ENCODE results near the gene LY86. TPM values are rescaled to one million over a fixed set of nuclear protein-coding genes. Genes with fewer than 3 reads are reported as not detected.

The LY86 gene
- total and polyA plus RNA-seq, 10 of the 15 experiments (the other 5 are each of a cell fraction or from before 2014, with no cell fraction given), result 68.2 to 457 (median 128) TPM

GRCh38 chr6:6635291-6635690 is 46.8 kb downstream of the LY86 start (continued):
- TF ChIP-seq IRF3 (IDR thresholded peaks at IDR 0.05) (no peak), ATF2 (IDR thresholded peaks at IDR 0.05; ENCODE audit: low read length) (peak; percentile 74), FOXM1 (IDR thresholded peaks at IDR 0.05; ENCODE audit: low read depth, low read length) (peak; percentile 70; the same call in 1 of the 2 replicates), ZZZ3 (IDR thresholded peaks at IDR 0.05; ENCODE audit: control insufficient read depth, insufficient read length, low read depth) (no peak), TARDBP (IDR thresholded peaks at IDR 0.05; ENCODE audit: borderline replicate concordance) (no peak), TCF12 (IDR thresholded peaks at IDR 0.05; ENCODE audit: low read depth, low read length) (no peak), RFX5 (IDR thresholded peaks at IDR 0.05; ENCODE audit: low read depth, low read length) (no peak), TAF1 (IDR thresholded peaks at IDR 0.05; ENCODE audit: borderline replicate concordance, low read depth, low read length) (no peak), MEF2A (IDR thresholded peaks at IDR 0.05; ENCODE audit: insufficient read depth, low read depth, low read length) (0 out of 2 replicates have a peak, but pooled peaks have one; percentile 46), SREBF2 (IDR thresholded peaks at IDR 0.05; ENCODE audit: low read length) (no peak), HDAC6 (IDR thresholded peaks at IDR 0.05; ENCODE audit: unreplicated experiment) (no peak), YBX1 (IDR thresholded peaks at IDR 0.05) (no peak), SIN3A (IDR thresholded peaks at IDR 0.05; ENCODE audit: low read depth, low read length) (no peak), NRF1 (conservative IDR thresholded peaks at IDR 0.05; ENCODE audit: low read depth, low read length) (no peak), NBN (IDR thresholded peaks at IDR 0.05) (peak; percentile 62; the same call in 1 of the 2 replicates), NFYB (IDR thresholded peaks at IDR 0.05; ENCODE audit: insufficient read depth, low read depth, low read length) (no peak), BHLHE40 (IDR thresholded peaks at IDR 0.05; ENCODE audit: borderline replicate concordance in 1 of 2, low read depth in 2 of 2, low read length in 1 of 2) (0 out of 4 replicates have a peak, but pooled peaks of 1 of the 2 experiments have one; percentile 12), CREM (IDR thresholded peaks at IDR 0.05; ENCODE audit: low read depth) (peak; percentile 47; the same call in 1 of the 2 replicates), ASH2L (IDR thresholded peaks at IDR 0.05; ENCODE audit: borderline replicate concordance, low read depth) (no peak), GABPA (IDR thresholded peaks at IDR 0.05; ENCODE audit: low read depth) (no peak), ZNF274 (IDR thresholded peaks at IDR 0.05; ENCODE audit: insufficient read depth, insufficient read length) (no peak), ETV6 (conservative IDR thresholded peaks at IDR 0.05 in 1 of 2, IDR thresholded peaks at IDR 0.05 in 1 of 2; ENCODE audit: borderline replicate concordance in 1 of 2, low read depth in 1 of 2) (peak in 1 of 2 experiments; percentile 38; a peak in 1 of 4 replicates), DPF2 (IDR thresholded peaks at IDR 0.05) (peak; percentile 14; the same call in 1 of the 2 replicates), TBL1XR1 (IDR thresholded peaks at IDR 0.05; ENCODE audit: low read depth, low read length) (no peak), POU2F2 (IDR thresholded peaks at IDR 0.05; ENCODE audit: borderline replicate concordance, low read depth, low read length) (peak; percentile 45; the same call in 1 of the 3 replicates), CHD1 (IDR thresholded peaks at IDR 0.05; ENCODE audit: low read depth, low read length) (no peak), ESRRA (IDR thresholded peaks at IDR 0.05; ENCODE audit: low read length) (no peak)
- TF ChIP-seq, protein P1, sequence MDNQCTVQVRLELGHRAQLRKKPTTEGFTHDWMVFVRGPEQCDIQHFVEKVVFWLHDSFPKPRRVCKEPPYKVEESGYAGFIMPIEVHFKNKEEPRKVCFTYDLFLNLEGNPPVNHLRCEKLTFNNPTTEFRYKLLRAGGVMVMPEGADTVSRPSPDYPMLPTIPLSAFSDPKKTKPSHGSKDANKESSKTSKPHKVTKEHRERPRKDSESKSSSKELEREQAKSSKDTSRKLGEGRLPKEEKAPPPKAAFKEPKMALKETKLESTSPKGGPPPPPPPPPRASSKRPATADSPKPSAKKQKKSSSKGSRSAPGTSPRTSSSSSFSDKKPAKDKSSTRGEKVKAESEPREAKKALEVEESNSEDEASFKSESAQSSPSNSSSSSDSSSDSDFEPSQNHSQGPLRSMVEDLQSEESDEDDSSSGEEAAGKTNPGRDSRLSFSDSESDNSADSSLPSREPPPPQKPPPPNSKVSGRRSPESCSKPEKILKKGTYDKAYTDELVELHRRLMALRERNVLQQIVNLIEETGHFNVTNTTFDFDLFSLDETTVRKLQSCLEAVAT (IDR thresholded peaks at IDR 0.05), result peak; percentile 37; the same call in 1 of the 2 replicates

Measured in GM12878 (cell line).